Gastrocnemius medialis (tissue), 4 donors: Measurements from ENCODE around the gene ACTL6B. TPM values are rescaled to one million over a fixed set of nuclear protein-coding genes. Genes with fewer than 3 reads are reported as not detected.
"Not testable (repeated sequence)": the region's sequence is repeated elsewhere in the genome, so short reads cannot be mapped to it uniquely, and the experiment has no call there.

Source experiments
- ATAC-seq, 2 donors: fragments of 150-250 bp; one replicate each; pipeline ENCODE4 v1.9.1; 2016
- DNase-seq, 2 donors: peaks; one replicate each; pipeline ENCODE4 v3.0.0-alpha.2; 2019
- H3K27ac ChIP-seq, 4 donors: fragments of 200-600 bp; sonication (generic); 1 replicate in 1 of 4; 2 replicates in 3 of 4; pipeline ENCODE4 v1.5.1; 2016 to 2018; ENCODE audit warnings: mild to moderate bottlenecking in 2 of 4, moderate library complexity in 1 of 4
- H3K27me3 ChIP-seq, 3 donors: fragments of 200-600 bp; sonication (generic) in 2 of 3; 1 replicate in 1 of 3; 2 replicates in 2 of 3; pipeline versions ENCODE4 v1.5.1 to v1.6.0; 2016 to 2019; ENCODE audit warnings: mild to moderate bottlenecking in 1 of 3, moderate library complexity in 1 of 3
- H3K36me3 ChIP-seq, 2 donors: fragments of 200-600 bp; sonication (generic) in 1 of 2; one replicate each; pipeline ENCODE4 v1.5.1; 2017 to 2018
- H3K4me1 ChIP-seq, 2 donors: fragments of 200-600 bp; sonication (generic) in 1 of 2; one replicate each; pipeline ENCODE4 v1.5.1; 2016 to 2017; ENCODE audit warnings: mild to moderate bottlenecking in 2 of 2
- H3K4me3 ChIP-seq, 4 donors: fragments of 200-600 bp; sonication (generic) in 3 of 4; 1 replicate in 1 of 4; 2 replicates in 3 of 4; pipeline ENCODE4 v1.5.1; 2016 to 2019; ENCODE audit warnings: mild to moderate bottlenecking in 2 of 4
- H3K9me3 ChIP-seq, 3 donors: fragments of 200-600 bp; sonication (generic) in 2 of 3; 1 replicate in 1 of 3; 2 replicates in 2 of 3; pipeline ENCODE4 v1.5.1; 2016 to 2019
- CTCF ChIP-seq, 5 experiments: fragments of 450-650 bp in 3 of 5; fragments of 200-600 bp in 2 of 5; sonication (generic) in 2 of 5; IDR thresholded peaks in 4 of 5; conservative IDR thresholded peaks in 1 of 5; 1 replicate in 4 of 5; 2 replicates in 1 of 5; pipeline ENCODE4 v1.5.1; 2016 to 2019; ENCODE audit warnings: antibody characterized with exemption in 5 of 5, mild to moderate bottlenecking in 3 of 5, moderate library complexity in 3 of 5
- POLR2A ChIP-seq, 2 donors: fragments of 450-650 bp; IDR thresholded peaks; one replicate each; pipeline ENCODE4 v1.6.1; 2017; ENCODE audit warnings: antibody characterized with exemption in 2 of 2, mild to moderate bottlenecking in 2 of 2, moderate library complexity in 2 of 2
- in situ Hi-C, 4 donors: fragments of 200-750 bp; cut with MboI; loops; one replicate each; pipeline versions ENCODE4 v1.15.0 to v1.8.0; 2017; ENCODE audit warnings: low sequenced_read_pairs in 4 of 4
- intact Hi-C: fragments of 100-400 bp; cut with DNase I; formaldehyde crosslinking; loops from one replicate; pipeline ENCODE4 v1.15.1; 2023; ENCODE audit warnings: low total_unique reads
- total RNA-seq, 4 donors: library from RNA; depleted of rRNA; stranded (reverse); fragments of >200 nt; gene quantifications; one replicate each; pipeline versions ENCODE4 v1.1.0 to v1.2.3, GENCODE V29; 2016

ACTL6B gene
- total RNA-seq, result not detected

- H3K4me1 ChIP-seq, result no peaks in the 10 kb centered on the region
- peaks cover 39 to 53% (median 50%) of the 10 kb centered on the region in 3 donors for H3K27me3 ChIP-seq
- no peak within 1 kb of the TSS for H3K4me3 ChIP-seq
- no peaks in the 10 kb centered on the region for H3K36me3 ChIP-seq
- H3K27ac ChIP-seq, result no peak within 1 kb of the TSS
- no peaks in the 10 kb centered on the region for H3K9me3 ChIP-seq
- in situ Hi-C loops (no loop called here), intact Hi-C loops (no loop called here)
- ATAC-seq (peak; percentile 30 to 50), DNase-seq (peak in 1 of 2 donors; percentile 37)
- TF ChIP-seq CTCF (IDR thresholded peaks at IDR 0.05 in 4 of 5, conservative IDR thresholded peaks at IDR 0.05 in 1 of 5), result no peak
- no peak for TF ChIP-seq POLR2A (IDR thresholded peaks at IDR 0.05)
Observed at GRCh38 chr7:100655908-100656674, at the start of gene ACTL6B. TSS of gene ACTL6B (minus strand) at chr7:100656448. CDS start at chr7:100656354, 94 bp downstream.

- intact Hi-C loops, result loop anchor here (1.0 to 10.0 kb wide), 6 partner anchors 20 to 352 kb away; partner anchors contain the start of genes ACHE, MOSPD3, SLC12A9 and TSC22D4
- Histone ChIP-seq H3K4me3 (peak overlapping the region; percentile 92 to 97 (median 96)), H3K27me3 (no peaks in the 10 kb centered on the region), H3K36me3 (peaks cover 0 to 4% of the 10 kb centered on the region in 2 donors), H3K9me3 (no peaks in the 10 kb centered on the region), H3K27ac (peak overlapping the region; percentile 92 to 98 (median 93)), H3K4me1 (peaks cover 14 to 17% of the 10 kb centered on the region in 2 donors)
- peak; percentile 82 to 96 (median 93) for TF ChIP-seq CTCF (IDR thresholded peaks at IDR 0.05 in 4 of 5, conservative IDR thresholded peaks at IDR 0.05 in 1 of 5)
- TF ChIP-seq POLR2A (IDR thresholded peaks at IDR 0.05), result no peak
- ATAC-seq (peak; percentile 63 to 70), DNase-seq (peak; percentile 31 to 64)
- in situ Hi-C loops, result loop anchor here (10.0 to 25.0 kb wide), 4 partner anchors 149 to 243 kb away; partner anchors contain the start of genes SLC12A9 (in 3 of the 4), TRIP6 (in 2 of the 4) and SPACDR (in 1 of the 4)
Observed at GRCh38 chr7:100705320-100705752, 49.1 kb upstream of the ACTL6B start.

- in situ Hi-C loops (loop anchor here (10.0 to 25.0 kb wide), 4 partner anchors 154 to 239 kb away; partner anchors contain the start of genes SLC12A9 (in 3 of the 4), TRIP6 (in 2 of the 4) and SPACDR (in 1 of the 4)), intact Hi-C loops (loop anchor here (10.0 kb wide), 1 partner anchor 226 kb away; the partner anchor contains the start of gene TSC22D4)
- not testable (repeated sequence) for H3K9me3 ChIP-seq, H3K27ac ChIP-seq, H3K27me3 ChIP-seq, ATAC-seq, H3K36me3 ChIP-seq, H3K4me3 ChIP-seq, DNase-seq, H3K4me1 ChIP-seq
Observed at GRCh38 chr7:100701089-100701488, 44.8 kb upstream of the ACTL6B start.

GRCh38 chr7:100699018-100699417 is 42.8 kb upstream of the ACTL6B start:
- H3K4me1 ChIP-seq, result peaks cover 3 to 6% of the 10 kb centered on the region in 2 donors
- no peaks in the 10 kb centered on the region for H3K9me3 ChIP-seq
- no peaks in the 10 kb centered on the region for H3K27me3 ChIP-seq
- no peaks in the 10 kb centered on the region for H3K36me3 ChIP-seq
- intact Hi-C loops, result no loop called here
- no peak overlapping the region for H3K4me3 ChIP-seq
- ATAC-seq (no peak), DNase-seq (no peak)
- in situ Hi-C loops, result loop anchor here in 2 of 4 donors (10.0 kb wide), 2 partner anchors 114 to 224 kb away; partner anchors contain the start of genes TSC22D4 (in 2 of the 2), FBXO24 (in 1 of the 2) and LRCH4 (in 1 of the 2)
- H3K27ac ChIP-seq, result no peak overlapping the region
- TF ChIP-seq CTCF (IDR thresholded peaks at IDR 0.05 in 4 of 5, conservative IDR thresholded peaks at IDR 0.05 in 1 of 5) (no peak), POLR2A (IDR thresholded peaks at IDR 0.05) (no peak)

- ATAC-seq (no peak), DNase-seq (no peak)
- no peaks in the 10 kb centered on the region for H3K27me3 ChIP-seq
- no peak overlapping the region for H3K27ac ChIP-seq
- in situ Hi-C loops, result loop anchor here in 2 of 4 donors (10.0 kb wide), 2 partner anchors 111 to 221 kb away; partner anchors contain the start of genes TSC22D4 (in 2 of the 2), FBXO24 (in 1 of the 2) and LRCH4 (in 1 of the 2)
- peaks cover 25% of the 10 kb centered on the region in 2 donors for H3K4me1 ChIP-seq
- H3K36me3 ChIP-seq, result no peaks in the 10 kb centered on the region
- intact Hi-C loops, result no loop called here
- TF ChIP-seq POLR2A (IDR thresholded peaks at IDR 0.05) (no peak), CTCF (IDR thresholded peaks at IDR 0.05 in 4 of 5, conservative IDR thresholded peaks at IDR 0.05 in 1 of 5) (no peak)
- H3K4me3 ChIP-seq, result no peak overlapping the region
- no peaks in the 10 kb centered on the region for H3K9me3 ChIP-seq
Observed at GRCh38 chr7:100696123-100696521, 39.9 kb upstream of the ACTL6B start.
